ENCODE data around the gene ENOX1.

Gene ENOX1

GRCh38 chr13:43687038-43687437 is 99.7 kb downstream of the ENOX1 start (continued):
- no peak for TF ChIP-seq SCRT1 (tag by site-specific recombination; IDR thresholded peaks at IDR 0.05; ENCODE audit: borderline replicate concordance)
- TF ChIP-seq REPIN1 (tag by site-specific recombination; IDR thresholded peaks at IDR 0.05; ENCODE audit: low read depth) = no peak
- TF ChIP-seq ZNF2 (tag by site-specific recombination; IDR thresholded peaks at IDR 0.05) = no peak
- TF ChIP-seq ZNF626 (tag by site-specific recombination; IDR thresholded peaks at IDR 0.05) = no peak

DNA sequence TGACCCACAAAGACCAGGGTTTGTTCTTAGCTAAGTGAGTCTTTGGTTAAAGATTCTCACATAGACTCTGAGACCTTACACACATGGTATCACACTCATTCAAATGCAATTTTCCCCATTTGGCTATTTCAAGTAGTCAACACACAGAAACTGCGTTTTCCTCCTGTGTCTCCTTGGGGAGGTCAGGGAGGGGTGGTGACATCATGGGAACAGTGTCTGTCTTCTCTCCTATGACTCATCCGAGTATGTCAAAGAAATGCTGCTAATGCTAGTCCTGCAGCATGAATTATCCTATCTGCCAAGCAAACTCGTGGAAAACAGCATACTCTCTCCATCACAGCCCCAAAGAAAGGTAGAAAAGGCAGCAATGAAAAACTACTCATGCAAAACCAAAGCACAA is 100.2 kb downstream of the ENOX1 start:
- no peaks in the 10 kb centered on the region for H3K36me3 ChIP-seq (ENCODE audit: control insufficient read depth in 2 of 2, insufficient read depth in 1 of 2, low read length in 2 of 2)
- POLR2A ChIA-PET = no interaction called here
- no peaks in the 10 kb centered on the region for H3K4me1 ChIP-seq (ENCODE audit: control insufficient read depth, insufficient read depth, low read length)
- CTCF ChIA-PET = no interaction called here
- no peaks in the 10 kb centered on the region for H3K9me3 ChIP-seq (ENCODE audit: control insufficient read depth, insufficient read depth, low read depth, low read length)
- TF ChIP-seq PATZ1 (tag by site-specific recombination; IDR thresholded peaks at IDR 0.05) = peak; percentile 25; the same call in 1 of the 2 replicates
- TF ChIP-seq ZNF394 (tag by site-specific recombination; IDR thresholded peaks at IDR 0.05; ENCODE audit: borderline replicate concordance) = 0 out of 2 replicates have a peak, but pooled peaks have one; percentile 17
- TF ChIP-seq ZNF558 (tag by site-specific recombination; IDR thresholded peaks at IDR 0.05) = peak; percentile 71
- no peak for TF ChIP-seq ZNF23 (tag by site-specific recombination; IDR thresholded peaks at IDR 0.05; ENCODE audit: borderline replicate concordance)
- peak; percentile 66 for TF ChIP-seq SP7 (tag by site-specific recombination; IDR thresholded peaks at IDR 0.05)
- TF ChIP-seq, protein P1, sequence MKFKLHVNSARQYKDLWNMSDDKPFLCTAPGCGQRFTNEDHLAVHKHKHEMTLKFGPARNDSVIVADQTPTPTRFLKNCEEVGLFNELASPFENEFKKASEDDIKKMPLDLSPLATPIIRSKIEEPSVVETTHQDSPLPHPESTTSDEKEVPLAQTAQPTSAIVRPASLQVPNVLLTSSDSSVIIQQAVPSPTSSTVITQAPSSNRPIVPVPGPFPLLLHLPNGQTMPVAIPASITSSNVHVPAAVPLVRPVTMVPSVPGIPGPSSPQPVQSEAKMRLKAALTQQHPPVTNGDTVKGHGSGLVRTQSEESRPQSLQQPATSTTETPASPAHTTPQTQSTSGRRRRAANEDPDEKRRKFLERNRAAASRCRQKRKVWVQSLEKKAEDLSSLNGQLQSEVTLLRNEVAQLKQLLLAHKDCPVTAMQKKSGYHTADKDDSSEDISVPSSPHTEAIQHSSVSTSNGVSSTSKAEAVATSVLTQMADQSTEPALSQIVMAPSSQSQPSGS (tag by site-specific recombination; IDR thresholded peaks at IDR 0.05; ENCODE audit: low read depth) = peak; percentile 88
- TF ChIP-seq HOXD13 (CRISPR knock-in tag; IDR thresholded peaks at IDR 0.05; ENCODE audit: borderline replicate concordance) = no peak
- peak; percentile 94 for TF ChIP-seq ZNF629 (tag by site-specific recombination; IDR thresholded peaks at IDR 0.05)
- peak; percentile 66; the same call in 1 of the 2 replicates for TF ChIP-seq ZNF660 (tag by site-specific recombination; IDR thresholded peaks at IDR 0.05)
- no peak for TF ChIP-seq ZNF426 (tag by site-specific recombination; IDR thresholded peaks at IDR 0.05)
- TF ChIP-seq ZFP69B (tag by site-specific recombination; IDR thresholded peaks at IDR 0.05) = 0 out of 2 replicates have a peak, but pooled peaks have one; percentile 59
- TF ChIP-seq ZNF600 (tag by site-specific recombination; IDR thresholded peaks at IDR 0.05) = peak; percentile 63
- TF ChIP-seq ZNF184 (tag by site-specific recombination; IDR thresholded peaks at IDR 0.05) = 0 out of 2 replicates have a peak, but pooled peaks have one; percentile 37
- no peak for TF ChIP-seq ZSCAN30 (tag by site-specific recombination; IDR thresholded peaks at IDR 0.05)
- no peak for TF ChIP-seq ZNF777 (tag by site-specific recombination; IDR thresholded peaks at IDR 0.05; ENCODE audit: borderline replicate concordance)
- TF ChIP-seq PRDM1 (tag by site-specific recombination; IDR thresholded peaks at IDR 0.05) = peak; percentile 87
- TF ChIP-seq INSM2 (tag by site-specific recombination; IDR thresholded peaks at IDR 0.05) = 0 out of 2 replicates have a peak, but pooled peaks have one; percentile 41
- peak; percentile 64 for TF ChIP-seq GLIS1 (tag by site-specific recombination; IDR thresholded peaks at IDR 0.05)
- TF ChIP-seq ZFP37 (tag by site-specific recombination; IDR thresholded peaks at IDR 0.05) = peak; percentile 55; the same call in 1 of the 2 replicates
- 0 out of 2 replicates have a peak, but pooled peaks have one; percentile 19 for TF ChIP-seq ZNF341 (tag by site-specific recombination; IDR thresholded peaks at IDR 0.05; ENCODE audit: low read depth)
- TF ChIP-seq, protein P2, sequence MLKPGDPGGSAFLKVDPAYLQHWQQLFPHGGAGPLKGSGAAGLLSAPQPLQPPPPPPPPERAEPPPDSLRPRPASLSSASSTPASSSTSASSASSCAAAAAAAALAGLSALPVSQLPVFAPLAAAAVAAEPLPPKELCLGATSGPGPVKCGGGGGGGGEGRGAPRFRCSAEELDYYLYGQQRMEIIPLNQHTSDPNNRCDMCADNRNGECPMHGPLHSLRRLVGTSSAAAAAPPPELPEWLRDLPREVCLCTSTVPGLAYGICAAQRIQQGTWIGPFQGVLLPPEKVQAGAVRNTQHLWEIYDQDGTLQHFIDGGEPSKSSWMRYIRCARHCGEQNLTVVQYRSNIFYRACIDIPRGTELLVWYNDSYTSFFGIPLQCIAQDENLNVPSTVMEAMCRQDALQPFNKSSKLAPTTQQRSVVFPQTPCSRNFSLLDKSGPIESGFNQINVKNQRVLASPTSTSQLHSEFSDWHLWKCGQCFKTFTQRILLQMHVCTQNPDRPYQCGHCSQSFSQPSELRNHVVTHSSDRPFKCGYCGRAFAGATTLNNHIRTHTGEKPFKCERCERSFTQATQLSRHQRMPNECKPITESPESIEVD (tag by site-specific recombination; IDR thresholded peaks at IDR 0.05) = peak; percentile 71
- TF ChIP-seq ZEB2 (tag by site-specific recombination; IDR thresholded peaks at IDR 0.05) = peak; percentile 74
- peak; percentile 76 for TF ChIP-seq ZNF366 (tag by site-specific recombination; conservative IDR thresholded peaks at IDR 0.05)
- TF ChIP-seq ZSCAN16 (tag by site-specific recombination; IDR thresholded peaks at IDR 0.05) = no peak
- TF ChIP-seq, protein P3, sequence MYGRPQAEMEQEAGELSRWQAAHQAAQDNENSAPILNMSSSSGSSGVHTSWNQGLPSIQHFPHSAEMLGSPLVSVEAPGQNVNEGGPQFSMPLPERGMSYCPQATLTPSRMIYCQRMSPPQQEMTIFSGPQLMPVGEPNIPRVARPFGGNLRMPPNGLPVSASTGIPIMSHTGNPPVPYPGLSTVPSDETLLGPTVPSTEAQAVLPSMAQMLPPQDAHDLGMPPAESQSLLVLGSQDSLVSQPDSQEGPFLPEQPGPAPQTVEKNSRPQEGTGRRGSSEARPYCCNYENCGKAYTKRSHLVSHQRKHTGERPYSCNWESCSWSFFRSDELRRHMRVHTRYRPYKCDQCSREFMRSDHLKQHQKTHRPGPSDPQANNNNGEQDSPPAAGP (tag by site-specific recombination; IDR thresholded peaks at IDR 0.05) = peak; percentile 87
- TF ChIP-seq ZNF624 (tag by site-specific recombination; IDR thresholded peaks at IDR 0.05) = no peak
- peak; percentile 88 for TF ChIP-seq ZBTB21 (tag by site-specific recombination; IDR thresholded peaks at IDR 0.05)
- H3K27ac ChIP-seq (ENCODE audit: extremely low read depth, low read depth, low read length) = no peak overlapping the region
- no peak overlapping the region for H3K4me3 ChIP-seq (ENCODE audit: low read depth, low read length)

Data from HEK293 (cell line).